ENCODE results near the gene TMEM120A.

The TMEM120A gene

GRCh38 chr7:75995052-75995471, 667 bp upstream of the TMEM120A start:
- H3K4me3 ChIP-seq (ENCODE audit: extremely low read depth, insufficient read depth, low read length, poor library complexity, severe bottlenecking) = peak overlapping the region; percentile 68
- no peaks in the 10 kb centered on the region for H3K9me3 ChIP-seq (ENCODE audit: control insufficient read depth, low read length)
- peak overlapping the region; percentile 62 for H3K27ac ChIP-seq (ENCODE audit: low read depth, low read length, severe bottlenecking)
- WGBS, 2 experiments (ENCODE audit: insufficient coverage in 2 of 2) = 67 to 68% methylated on average over 4 to 6 of the region's 11 CpGs
- H3K36me3 ChIP-seq (ENCODE audit: control insufficient read depth, insufficient read depth, low read length) = peaks cover 31% of the 10 kb centered on the region
- peaks cover 16% of the 10 kb centered on the region for H3K4me1 ChIP-seq (ENCODE audit: control insufficient read depth, insufficient read depth, low read length, poor library complexity, severe bottlenecking)

- WGBS, 2 experiments (ENCODE audit: insufficient coverage in 2 of 2) = 2 to 3% methylated on average over 33 to 38 of the region's 40 CpGs
- H3K27ac ChIP-seq (ENCODE audit: low read depth, low read length, severe bottlenecking) = peak overlapping the region; percentile 74
These were observed 557 bp downstream of the TMEM120A start for GRCh38 chr7:75993689-75994387.

GRCh38 chr7:75992083-75992755, 2.2 kb downstream of the TMEM120A start:
- Histone ChIP-seq H3K4me3 (ENCODE audit: extremely low read depth, insufficient read depth, low read length, poor library complexity, severe bottlenecking) (no peak overlapping the region), H3K27ac (ENCODE audit: low read depth, low read length, severe bottlenecking) (no peak overlapping the region), H3K9me3 (ENCODE audit: control insufficient read depth, low read length) (no peaks in the 10 kb centered on the region), H3K4me1 (ENCODE audit: control insufficient read depth, insufficient read depth, low read length, poor library complexity, severe bottlenecking) (peaks cover 21% of the 10 kb centered on the region), H3K36me3 (ENCODE audit: control insufficient read depth, insufficient read depth, low read length) (peaks cover 32% of the 10 kb centered on the region)
- 94 to 95% methylated on average over 14 to 16 of the region's 20 CpGs for WGBS, 2 experiments (ENCODE audit: insufficient coverage in 2 of 2)

More at GRCh38 chr7:75993689-75994387, 557 bp downstream of the TMEM120A start:
- Histone ChIP-seq H3K4me1 (ENCODE audit: control insufficient read depth, insufficient read depth, low read length, poor library complexity, severe bottlenecking) (peaks cover 21% of the 10 kb centered on the region), H3K36me3 (ENCODE audit: control insufficient read depth, insufficient read depth, low read length) (peaks cover 31% of the 10 kb centered on the region), H3K4me3 (ENCODE audit: extremely low read depth, insufficient read depth, low read length, poor library complexity, severe bottlenecking) (peak overlapping the region; percentile 68), H3K9me3 (ENCODE audit: control insufficient read depth, low read length) (no peaks in the 10 kb centered on the region)

GRCh38 chr7:75991531-75992082, 2.8 kb downstream of the TMEM120A start:
- Histone ChIP-seq H3K4me3 (ENCODE audit: extremely low read depth, insufficient read depth, low read length, poor library complexity, severe bottlenecking) (no peak overlapping the region), H3K9me3 (ENCODE audit: control insufficient read depth, low read length) (no peaks in the 10 kb centered on the region), H3K36me3 (ENCODE audit: control insufficient read depth, insufficient read depth, low read length) (peaks cover 35% of the 10 kb centered on the region), H3K4me1 (ENCODE audit: control insufficient read depth, insufficient read depth, low read length, poor library complexity, severe bottlenecking) (peaks cover 21% of the 10 kb centered on the region), H3K27ac (ENCODE audit: low read depth, low read length, severe bottlenecking) (no peak overlapping the region)
- WGBS, 2 experiments (ENCODE audit: insufficient coverage in 2 of 2) = 85% methylated on average over 4 to 7 of the region's 9 CpGs

GRCh38 chr7:75989500-75990388, 4.7 kb downstream of the TMEM120A start:
- Histone ChIP-seq H3K9me3 (ENCODE audit: control insufficient read depth, low read length) (no peaks in the 10 kb centered on the region), H3K4me1 (ENCODE audit: control insufficient read depth, insufficient read depth, low read length, poor library complexity, severe bottlenecking) (peaks cover 15% of the 10 kb centered on the region), H3K27ac (ENCODE audit: low read depth, low read length, severe bottlenecking) (no peak overlapping the region), H3K4me3 (ENCODE audit: extremely low read depth, insufficient read depth, low read length, poor library complexity, severe bottlenecking) (no peak overlapping the region), H3K36me3 (ENCODE audit: control insufficient read depth, insufficient read depth, low read length) (peaks cover 39% of the 10 kb centered on the region)
- 77 to 84% methylated on average over 9 to 21 of the region's 21 CpGs for WGBS, 2 experiments (ENCODE audit: insufficient coverage in 2 of 2)

GRCh38 chr7:75988568-75989499, 5.6 kb downstream of the TMEM120A start:
- no peak overlapping the region for H3K4me3 ChIP-seq (ENCODE audit: extremely low read depth, insufficient read depth, low read length, poor library complexity, severe bottlenecking)
- WGBS, 2 experiments (ENCODE audit: insufficient coverage in 2 of 2) = 67 to 74% methylated on average over 11 to 12 of the region's 31 CpGs
- no peak overlapping the region for H3K27ac ChIP-seq (ENCODE audit: low read depth, low read length, severe bottlenecking)
- peaks cover 48% of the 10 kb centered on the region for H3K36me3 ChIP-seq (ENCODE audit: control insufficient read depth, insufficient read depth, low read length)
- H3K4me1 ChIP-seq (ENCODE audit: control insufficient read depth, insufficient read depth, low read length, poor library complexity, severe bottlenecking) = peaks cover 15% of the 10 kb centered on the region
- no peaks in the 10 kb centered on the region for H3K9me3 ChIP-seq (ENCODE audit: control insufficient read depth, low read length)

- no peaks in the 10 kb centered on the region for H3K9me3 ChIP-seq (ENCODE audit: control insufficient read depth, low read length)
- peaks cover 10% of the 10 kb centered on the region for H3K4me1 ChIP-seq (ENCODE audit: control insufficient read depth, insufficient read depth, low read length, poor library complexity, severe bottlenecking)
- 94 to 95% methylated on average over 9 to 21 of the region's 30 CpGs for WGBS, 2 experiments (ENCODE audit: insufficient coverage in 2 of 2)
- peaks cover 54% of the 10 kb centered on the region for H3K36me3 ChIP-seq (ENCODE audit: control insufficient read depth, insufficient read depth, low read length)
- H3K27ac ChIP-seq (ENCODE audit: low read depth, low read length, severe bottlenecking) = no peak overlapping the region
- no peak overlapping the region for H3K4me3 ChIP-seq (ENCODE audit: extremely low read depth, insufficient read depth, low read length, poor library complexity, severe bottlenecking)
These were observed 6.4 kb downstream of the TMEM120A start for GRCh38 chr7:75987805-75988567.

GRCh38 chr7:75987026-75987804, 7.2 kb downstream of the TMEM120A start:
- Histone ChIP-seq H3K27ac (ENCODE audit: low read depth, low read length, severe bottlenecking) (no peak overlapping the region), H3K9me3 (ENCODE audit: control insufficient read depth, low read length) (no peaks in the 10 kb centered on the region), H3K36me3 (ENCODE audit: control insufficient read depth, insufficient read depth, low read length) (peaks cover 62% of the 10 kb centered on the region), H3K4me3 (ENCODE audit: extremely low read depth, insufficient read depth, low read length, poor library complexity, severe bottlenecking) (no peak overlapping the region), H3K4me1 (ENCODE audit: control insufficient read depth, insufficient read depth, low read length, poor library complexity, severe bottlenecking) (peaks cover 10% of the 10 kb centered on the region)
- WGBS, 2 experiments (ENCODE audit: insufficient coverage in 2 of 2) = 96% methylated on average over 26 to 28 of the region's 32 CpGs

Measured in mesodermal cell (in vitro differentiated cells).